Measurements from ENCODE around the gene TSPAN12.

Gene TSPAN12

GRCh38 chr7:120743128-120743527 lies 114.8 kb downstream of the TSPAN12 start:
- DNase-seq (ENCODE audit: low spot score), result no peak

GRCh38 chr7:120742372-120742771 lies 115.6 kb downstream of the TSPAN12 start:
- no peak for DNase-seq (ENCODE audit: low spot score)

- no peak for DNase-seq (ENCODE audit: low spot score)
These were observed 116.4 kb downstream of the TSPAN12 start for GRCh38 chr7:120741371-120742042.

GRCh38 chr7:120740348-120740747 lies 117.6 kb downstream of the TSPAN12 start:
- DNase-seq (ENCODE audit: low spot score), result no peak

GRCh38 chr7:120738816-120739215 lies 119.1 kb downstream of the TSPAN12 start:
- DNase-seq (ENCODE audit: low spot score), result no peak
